GM12878 (cell line): ENCODE data around the gene MAD1L1. TPM values are rescaled to one million over a fixed set of nuclear protein-coding genes. Genes with fewer than 3 reads are reported as not detected.

Experiments
- ATAC-seq: fragments of 200-7000 bp; cut with Tn5 transposase; 3 replicates; pipeline ENCODE4 v1.9.1; 2020; ENCODE audit warnings: mild to moderate bottlenecking, moderate library complexity
- BruUV-seq: library from RNA; stranded (reverse); fragments of 400-500 nt; replicated peaks from 2 replicates; lab custom pipeline; 2021; lab: Mats Ljungman, UMichigan
- CTCF ChIA-PET: fragments of 300-600 bp; sonication (Branson Sonifier 250); formaldehyde crosslinking; extraction: SDS; loops from one replicate; lab custom pipeline; 2021; ENCODE audit warnings: inconsistent platforms; lab: Yijun Ruan, JAX
- POLR2A ChIA-PET: fragments of 350-600 bp; formaldehyde crosslinking; extraction: SDS; loops from one replicate; lab custom pipeline; 2021; ENCODE audit warnings: inconsistent platforms; lab: Charles Lee
- RAD21 ChIA-PET: fragments of 300-600 bp; sonication (Branson Sonifier 250); formaldehyde crosslinking; loops from one replicate; lab custom pipeline; 2023; ENCODE audit warnings: antibody characterized with exemption; ENCODE audit not compliant: unreplicated experiment; lab: Charles Lee
- SMC1A ChIA-PET: fragments of 300-600 bp; sonication (Branson Sonifier 250); formaldehyde crosslinking; loops from one replicate; lab custom pipeline; 2023; ENCODE audit not compliant: unreplicated experiment, uncharacterized antibody; lab: Charles Lee
- DNase-seq: peaks from one replicate; pipeline ENCODE4 v3.0.0-alpha.2; 2011; ENCODE audit warnings: low read depth, low spot score
- FAIRE-seq: peaks from 3 replicates; lab custom pipeline; 2011; peaks lifted over from hg19 to GRCh38; lab: Jason Lieb, UNC
- H2AFZ ChIP-seq: 2 replicates; pipeline ENCODE4 v1.6.0; 2011; ENCODE audit warnings: low read depth, low read length, control low read depth; ENCODE audit not compliant: control insufficient read depth
- H3K27ac ChIP-seq: 2 replicates; pipeline ENCODE4 v1.5.1; 2011; ENCODE audit warnings: control low read depth; ENCODE audit not compliant: control insufficient read depth, insufficient read depth
- H3K27me3 ChIP-seq, 2 experiments: replicated peaks in 1 of 2; 2 replicates each; pipeline versions ENCODE4 v1.6.0 to v1.6.1; 2011; ENCODE audit warnings: low read length in 1 of 2; ENCODE audit not compliant: control insufficient read depth in 2 of 2, insufficient read depth in 2 of 2
- H3K36me3 ChIP-seq, 2 experiments: 2 replicates each; pipeline ENCODE4 v1.5.1; 2011; ENCODE audit warnings: low read length in 1 of 2; ENCODE audit not compliant: control insufficient read depth in 2 of 2, insufficient read depth in 2 of 2
- H3K4me1 ChIP-seq: 2 replicates; pipeline ENCODE4 v1.6.1; 2011; ENCODE audit warnings: mild to moderate bottlenecking, low read length, moderate library complexity, mixed read lengths; ENCODE audit not compliant: control insufficient read depth, insufficient read depth
- H3K4me2 ChIP-seq: 2 replicates; pipeline ENCODE4 v1.6.0; 2011; ENCODE audit warnings: control low read depth; ENCODE audit not compliant: control insufficient read depth, insufficient read depth
- H3K4me3 ChIP-seq: fragments of 200-600 bp; sonication (generic); 2 replicates; pipeline ENCODE4 v1.5.1; 2016
- H3K79me2 ChIP-seq: 2 replicates; pipeline ENCODE4 v1.6.0; 2011; ENCODE audit warnings: low read length; ENCODE audit not compliant: control insufficient read depth, insufficient read depth
- H3K9ac ChIP-seq: 2 replicates; pipeline ENCODE4 v1.8.0; 2011; ENCODE audit warnings: low read length, control low read depth, mixed read lengths; ENCODE audit not compliant: control insufficient read depth, insufficient read depth
- H3K9me3 ChIP-seq: replicated peaks from 3 replicates; pipeline ENCODE4 v1.5.1; 2011; ENCODE audit warnings: mild to moderate bottlenecking, low read length; ENCODE audit not compliant: control insufficient read depth, insufficient read depth
- H4K20me1 ChIP-seq: 2 replicates; pipeline ENCODE4 v1.6.0; 2011; ENCODE audit not compliant: control insufficient read depth, insufficient read depth
- CBFB ChIP-seq: IDR thresholded peaks from 2 replicates; pipeline ENCODE4 v1.6.1; 2016; ENCODE audit warnings: antibody characterized with exemption, low read depth
- FOXM1 ChIP-seq: IDR thresholded peaks from 2 replicates; pipeline ENCODE4 v1.6.1; 2012; ENCODE audit warnings: low read depth, mild to moderate bottlenecking, inconsistent platforms, low read length, moderate library complexity
- HCFC1 ChIP-seq: fragments of 150-350 bp; IDR thresholded peaks from 2 replicates; pipeline ENCODE4 v1.6.1; 2014; ENCODE audit warnings: low read length
- JUNB ChIP-seq: IDR thresholded peaks from 2 replicates; pipeline ENCODE4 v1.6.1; 2016; ENCODE audit warnings: antibody characterized with exemption, mild to moderate bottlenecking
- MYB ChIP-seq: fragments of 150-350 bp; IDR thresholded peaks from 2 replicates; pipeline ENCODE4 v1.6.1; 2014; ENCODE audit warnings: mild to moderate bottlenecking, low read depth, low read length, borderline replicate concordance
- NFXL1 ChIP-seq: fragments of 450-650 bp; IDR thresholded peaks from 2 replicates; pipeline ENCODE4 v1.6.1; 2017; ENCODE audit warnings: antibody characterized with exemption, mild to moderate bottlenecking, borderline replicate concordance
- NFYA ChIP-seq: IDR thresholded peaks from 2 replicates; pipeline ENCODE4 v1.6.1; 2011; ENCODE audit warnings: low read depth, mild to moderate bottlenecking, low read length, improper control_type of control experiment, borderline replicate concordance
- NR2F1 ChIP-seq: fragments of 450-650 bp; conservative IDR thresholded peaks from 2 replicates; pipeline ENCODE4 v1.6.1; 2017; ENCODE audit warnings: mild to moderate bottlenecking
- PAX8 ChIP-seq: fragments of 450-650 bp; IDR thresholded peaks from 2 replicates; pipeline ENCODE4 v1.6.1; 2017; ENCODE audit warnings: mild to moderate bottlenecking, moderate library complexity
- PML ChIP-seq: IDR thresholded peaks from 2 replicates; pipeline ENCODE4 v1.6.1; 2012; ENCODE audit warnings: low read length, inconsistent platforms
- RUNX3 ChIP-seq: IDR thresholded peaks from 2 replicates; pipeline ENCODE4 v1.6.1; 2012; ENCODE audit warnings: low read length, inconsistent platforms
- SMARCA5 ChIP-seq: fragments of 450-650 bp; IDR thresholded peaks from 2 replicates; pipeline ENCODE4 v1.6.1; 2017; ENCODE audit warnings: mild to moderate bottlenecking
- TBL1XR1 ChIP-seq: IDR thresholded peaks from 2 replicates; pipeline ENCODE4 v1.6.1; 2012; ENCODE audit warnings: low read depth, low read length, improper control_type of control experiment
- YY1 ChIP-seq: IDR thresholded peaks from 2 replicates; pipeline ENCODE4 v1.6.1; 2011; ENCODE audit warnings: low read depth, mild to moderate bottlenecking, low read length
- ZBED1 ChIP-seq: IDR thresholded peaks from 2 replicates; pipeline ENCODE4 v1.6.1; 2016; ENCODE audit warnings: borderline replicate concordance
- ZNF622 ChIP-seq: fragments of 450-650 bp; IDR thresholded peaks from 2 replicates; pipeline ENCODE4 v1.6.1; 2017; ENCODE audit warnings: mild to moderate bottlenecking, inconsistent platforms
- WGBS: methylation state at CpG from one replicate; pipeline ENCODE4 v1.1.6; 2016; ENCODE audit warnings: low lambda C conversion rate; ENCODE audit not compliant: insufficient replicate concordance, insufficient coverage; ENCODE audit errors: missing lambda C conversion rate; 5-methylcytosine and 5-hydroxymethylcytosine counted together
- in situ Hi-C: fragments of 300-500 bp; cut with MboI; formaldehyde crosslinking; loops from 9 replicates; pipeline ENCODE4 v1.14.3; 2018; ENCODE audit warnings: mixed read lengths
- intact Hi-C: fragments of 100-400 bp; cut with micrococcal nuclease; formaldehyde crosslinking; loops from one replicate; pipeline ENCODE4 v1.14.2; 2022; ENCODE audit not compliant: unreplicated experiment
- polyA plus RNA-seq, 11 experiments: library from polyadenylated mRNA; depleted of rRNA in 4 of 11; unstranded in 6 of 11; stranded (reverse) in 5 of 11; fragments of >200 nt; fragmentation: Nextera tagmentation in 4 of 11; fragmentation: Illumina TruSeq in 1 of 11; extraction: Ambion mirVana in 4 of 11; extraction: Trizol in 1 of 11; gene quantifications; 1 replicate in 1 of 11; 2 replicates in 10 of 11; pipeline versions ENCODE4 v1.2.1 to v1.2.3, GENCODE V29; 2011 to 2016; ENCODE audit warnings: inconsistent platforms in 2 of 11, missing spikeins in 2 of 11, low read depth in 1 of 11
- total RNA-seq, 4 experiments: library from RNA; depleted of rRNA in 3 of 4; stranded (reverse); fragments of >200 nt in 3 of 4; fragmentation: Illumina TruSeq in 1 of 4; extraction: Trizol in 1 of 4; gene quantifications; 2 replicates each; pipeline versions ENCODE4 v1.2.1 to v1.2.3, GENCODE V29; 2013 to 2021
- TF ChIP-seq, protein P1 (sequence below): fragments of 450-650 bp; IDR thresholded peaks from 2 replicates; pipeline ENCODE4 v1.6.1; 2016; ENCODE audit warnings: mild to moderate bottlenecking
- TF ChIP-seq, protein P2 (sequence below): fragments of 450-650 bp; IDR thresholded peaks from 2 replicates; pipeline ENCODE4 v1.6.1; 2016; ENCODE audit warnings: mild to moderate bottlenecking, moderate library complexity, borderline replicate concordance
- TF ChIP-seq, protein P3 (sequence below): IDR thresholded peaks from 2 replicates; pipeline ENCODE4 v1.6.1; 2011; ENCODE audit warnings: borderline replicate concordance, low read depth, mild to moderate bottlenecking, moderate library complexity, low read length; ENCODE audit not compliant: insufficient read depth, poor library complexity, severe bottlenecking

Gene MAD1L1
- total and polyA plus RNA-seq, 10 of the 15 experiments (the other 5 are each of a cell fraction or from before 2014, with no cell fraction given), result 2.2 to 76.8 (median 38.3) TPM

DNA sequence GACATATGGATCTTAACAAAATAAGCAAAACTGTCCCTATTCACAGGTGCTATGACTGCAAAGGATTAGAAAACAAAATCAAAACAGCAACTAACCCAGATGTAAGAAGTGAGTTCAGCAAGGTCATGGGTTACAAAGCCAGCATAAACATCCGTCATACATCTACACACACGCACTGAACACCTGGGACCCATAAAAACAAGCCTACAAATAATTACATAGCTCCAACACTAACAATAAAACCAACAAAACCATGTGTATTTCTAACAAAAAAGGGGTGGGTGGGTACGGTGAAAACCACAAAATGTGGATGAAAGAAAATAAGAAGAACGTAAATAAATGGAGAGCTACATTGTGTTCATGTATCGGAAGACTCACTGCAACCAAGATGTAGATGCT lies 305.8 kb downstream of the MAD1L1 start:
- 86% methylated on average over 5 of the region's 5 CpGs for WGBS
- CTCF ChIA-PET, result interaction anchor here (1.1 kb wide), 1 partner anchor 13 kb away, joined by 4 read pairs; no protein-coding TSS in a partner anchor
- in situ Hi-C loops (no loop called here), intact Hi-C loops (loop anchor here (2.0 kb wide), 1 partner anchor 14 kb away; no protein-coding TSS in a partner anchor)
- Histone ChIP-seq H4K20me1 (no peaks in the 10 kb centered on the region), H3K9ac (no peak overlapping the region), H2AFZ (no peak overlapping the region), H3K79me2 (no peaks in the 10 kb centered on the region), H3K27me3 (no peaks in the 10 kb centered on the region), H3K4me2 (no peak overlapping the region), H3K27ac (no peak overlapping the region), H3K9me3 (no peaks in the 10 kb centered on the region; the same call in 2 of the 3 replicates), H3K4me1 (peaks cover 3% of the 10 kb centered on the region; the same call in 1 of the 2 replicates), H3K4me3 (no peak overlapping the region), H3K36me3 (peaks cover 0 to 11% of the 10 kb centered on the region in 2 experiments; a peak in 2 of 4 replicates)
- TF ChIP-seq PAX8, result no peak
- TF ChIP-seq CBFB, result no peak
- TF ChIP-seq, protein P1, sequence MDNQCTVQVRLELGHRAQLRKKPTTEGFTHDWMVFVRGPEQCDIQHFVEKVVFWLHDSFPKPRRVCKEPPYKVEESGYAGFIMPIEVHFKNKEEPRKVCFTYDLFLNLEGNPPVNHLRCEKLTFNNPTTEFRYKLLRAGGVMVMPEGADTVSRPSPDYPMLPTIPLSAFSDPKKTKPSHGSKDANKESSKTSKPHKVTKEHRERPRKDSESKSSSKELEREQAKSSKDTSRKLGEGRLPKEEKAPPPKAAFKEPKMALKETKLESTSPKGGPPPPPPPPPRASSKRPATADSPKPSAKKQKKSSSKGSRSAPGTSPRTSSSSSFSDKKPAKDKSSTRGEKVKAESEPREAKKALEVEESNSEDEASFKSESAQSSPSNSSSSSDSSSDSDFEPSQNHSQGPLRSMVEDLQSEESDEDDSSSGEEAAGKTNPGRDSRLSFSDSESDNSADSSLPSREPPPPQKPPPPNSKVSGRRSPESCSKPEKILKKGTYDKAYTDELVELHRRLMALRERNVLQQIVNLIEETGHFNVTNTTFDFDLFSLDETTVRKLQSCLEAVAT, result no peak
- no peak for TF ChIP-seq MYB
- TF ChIP-seq ZBED1, result no peak
- TF ChIP-seq, protein P2, sequence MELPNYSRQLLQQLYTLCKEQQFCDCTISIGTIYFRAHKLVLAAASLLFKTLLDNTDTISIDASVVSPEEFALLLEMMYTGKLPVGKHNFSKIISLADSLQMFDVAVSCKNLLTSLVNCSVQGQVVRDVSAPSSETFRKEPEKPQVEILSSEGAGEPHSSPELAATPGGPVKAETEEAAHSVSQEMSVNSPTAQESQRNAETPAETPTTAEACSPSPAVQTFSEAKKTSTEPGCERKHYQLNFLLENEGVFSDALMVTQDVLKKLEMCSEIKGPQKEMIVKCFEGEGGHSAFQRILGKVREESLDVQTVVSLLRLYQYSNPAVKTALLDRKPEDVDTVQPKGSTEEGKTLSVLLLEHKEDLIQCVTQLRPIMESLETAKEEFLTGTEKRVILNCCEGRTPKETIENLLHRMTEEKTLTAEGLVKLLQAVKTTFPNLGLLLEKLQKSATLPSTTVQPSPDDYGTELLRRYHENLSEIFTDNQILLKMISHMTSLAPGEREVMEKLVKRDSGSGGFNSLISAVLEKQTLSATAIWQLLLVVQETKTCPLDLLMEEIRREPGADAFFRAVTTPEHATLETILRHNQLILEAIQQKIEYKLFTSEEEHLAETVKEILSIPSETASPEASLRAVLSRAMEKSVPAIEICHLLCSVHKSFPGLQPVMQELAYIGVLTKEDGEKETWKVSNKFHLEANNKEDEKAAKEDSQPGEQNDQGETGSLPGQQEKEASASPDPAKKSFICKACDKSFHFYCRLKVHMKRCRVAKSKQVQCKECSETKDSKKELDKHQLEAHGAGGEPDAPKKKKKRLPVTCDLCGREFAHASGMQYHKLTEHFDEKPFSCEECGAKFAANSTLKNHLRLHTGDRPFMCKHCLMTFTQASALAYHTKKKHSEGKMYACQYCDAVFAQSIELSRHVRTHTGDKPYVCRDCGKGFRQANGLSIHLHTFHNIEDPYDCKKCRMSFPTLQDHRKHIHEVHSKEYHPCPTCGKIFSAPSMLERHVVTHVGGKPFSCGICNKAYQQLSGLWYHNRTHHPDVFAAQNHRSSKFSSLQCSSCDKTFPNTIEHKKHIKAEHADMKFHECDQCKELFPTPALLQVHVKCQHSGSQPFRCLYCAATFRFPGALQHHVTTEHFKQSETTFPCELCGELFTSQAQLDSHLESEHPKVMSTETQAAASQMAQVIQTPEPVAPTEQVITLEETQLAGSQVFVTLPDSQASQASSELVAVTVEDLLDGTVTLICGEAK, result no peak
- TF ChIP-seq ZNF622, result no peak
- TF ChIP-seq SMARCA5, result no peak
- TF ChIP-seq, protein P3, sequence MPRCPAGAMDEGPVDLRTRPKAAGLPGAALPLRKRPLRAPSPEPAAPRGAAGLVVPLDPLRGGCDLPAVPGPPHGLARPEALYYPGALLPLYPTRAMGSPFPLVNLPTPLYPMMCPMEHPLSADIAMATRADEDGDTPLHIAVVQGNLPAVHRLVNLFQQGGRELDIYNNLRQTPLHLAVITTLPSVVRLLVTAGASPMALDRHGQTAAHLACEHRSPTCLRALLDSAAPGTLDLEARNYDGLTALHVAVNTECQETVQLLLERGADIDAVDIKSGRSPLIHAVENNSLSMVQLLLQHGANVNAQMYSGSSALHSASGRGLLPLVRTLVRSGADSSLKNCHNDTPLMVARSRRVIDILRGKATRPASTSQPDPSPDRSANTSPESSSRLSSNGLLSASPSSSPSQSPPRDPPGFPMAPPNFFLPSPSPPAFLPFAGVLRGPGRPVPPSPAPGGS, result no peak
- no peak for TF ChIP-seq YY1
- no peak for TF ChIP-seq FOXM1
- TF ChIP-seq RUNX3, result no peak
- TF ChIP-seq PML, result no peak
- no peak for TF ChIP-seq NFXL1
- no peak for TF ChIP-seq NFYA
- TF ChIP-seq JUNB, result no peak
- no peak for TF ChIP-seq TBL1XR1
- no peak for TF ChIP-seq HCFC1
- TF ChIP-seq NR2F1, result no peak
- SMC1A ChIA-PET, result interaction anchor here (1.3 to 1.9 kb wide), 2 partner anchors 13 to 94 kb away, joined by 4 to 5 read pairs; no protein-coding TSS in a partner anchor
- DNase-seq (no peak), ATAC-seq (no peak), FAIRE-seq (no peak)
- POLR2A ChIA-PET, result interaction anchor here (1.0 kb wide), 1 partner anchor 13 kb away, joined by 3 read pairs; no protein-coding TSS in a partner anchor
- RAD21 ChIA-PET, result interaction anchor here (0.6 kb wide), 1 partner anchor 179 kb away, joined by 3 read pairs; no protein-coding TSS in a partner anchor
- BruUV-seq, result no TSS peak
